Measurements from ENCODE around the gene SCAMP3. TPM values are rescaled to one million over a fixed set of nuclear protein-coding genes. Genes with fewer than 3 reads are reported as not detected.

The SCAMP3 gene
- total RNA-seq, 4 donors from 2014 or later = 39.0 to 66.1 (median 44.8) TPM

- TF ChIP-seq CTCF (IDR thresholded peaks at IDR 0.05; ENCODE audit: low read depth) = no peak
Observed at GRCh38 chr1:155251566-155251965, 10.6 kb downstream of the SCAMP3 start.

- no peak for TF ChIP-seq CTCF (IDR thresholded peaks at IDR 0.05; ENCODE audit: low read depth)
Observed at GRCh38 chr1:155250633-155251449, 11.3 kb downstream of the SCAMP3 start.

GRCh38 chr1:155250246-155250632, 11.9 kb downstream of the SCAMP3 start:
- TF ChIP-seq CTCF (IDR thresholded peaks at IDR 0.05; ENCODE audit: low read depth) = no peak

GRCh38 chr1:155247667-155248553, 14.2 kb downstream of the SCAMP3 start:
- TF ChIP-seq CTCF (IDR thresholded peaks at IDR 0.05; ENCODE audit: low read depth) = no peak

GRCh38 chr1:155245163-155245524, 17.0 kb downstream of the SCAMP3 start:
- no peak for TF ChIP-seq CTCF (IDR thresholded peaks at IDR 0.05; ENCODE audit: low read depth)

- no peak for TF ChIP-seq CTCF (IDR thresholded peaks at IDR 0.05; ENCODE audit: low read depth)
Observed at GRCh38 chr1:155244368-155245162, 17.6 kb downstream of the SCAMP3 start.

Measured in subcutaneous adipose tissue (tissue), 4 donors.